Thymus (tissue), 11 donors: ENCODE results near the gene ACSS1. TPM values are rescaled to one million over a fixed set of nuclear protein-coding genes. Genes with fewer than 3 reads are reported as not detected.

Experiments used
- DNase-seq, 9 donors: peaks; one replicate each; pipeline ENCODE4 v3.0.0-alpha.2; 2013; ENCODE audit warnings: low spot score in 9 of 9, low read depth in 6 of 9, missing footprints in 1 of 9
- H3K27ac ChIP-seq, 2 donors: one replicate each; pipeline ENCODE4 v1.5.1; 2013; ENCODE audit warnings: control low read depth in 1 of 2, low read depth in 1 of 2, low read length in 1 of 2, mild to moderate bottlenecking in 1 of 2, moderate library complexity in 1 of 2
- H3K27me3 ChIP-seq, 2 donors: one replicate each; pipeline ENCODE4 v1.5.1; 2013; ENCODE audit warnings: low read length in 1 of 2; ENCODE audit not compliant: control insufficient read depth in 2 of 2, insufficient read depth in 1 of 2
- H3K36me3 ChIP-seq, 2 donors: one replicate each; pipeline ENCODE4 v1.5.1; 2013; ENCODE audit warnings: low read length in 1 of 2, mild to moderate bottlenecking in 1 of 2, moderate library complexity in 1 of 2; ENCODE audit not compliant: control insufficient read depth in 2 of 2, insufficient read depth in 2 of 2
- H3K4me1 ChIP-seq, 2 donors: one replicate each; pipeline ENCODE4 v1.5.1; 2013; ENCODE audit warnings: low read length in 2 of 2; ENCODE audit not compliant: control insufficient read depth in 2 of 2, insufficient read depth in 2 of 2
- H3K4me3 ChIP-seq, 2 donors: one replicate each; pipeline ENCODE4 v1.5.1; 2013; ENCODE audit warnings: low read length in 2 of 2, control low read depth in 1 of 2, mild to moderate bottlenecking in 1 of 2
- H3K9me3 ChIP-seq, 2 donors: one replicate each; pipeline ENCODE4 v1.5.1; 2013; ENCODE audit warnings: low read length in 1 of 2, mild to moderate bottlenecking in 1 of 2; ENCODE audit not compliant: control insufficient read depth in 2 of 2, insufficient read depth in 1 of 2
- WGBS: extraction: QIAGEN DNeasy Blood & Tissue Kit; methylation state at CpG from one replicate; pipeline ENCODE4 v1.1.7; 2013; 5-methylcytosine and 5-hydroxymethylcytosine counted together
- polyA plus RNA-seq: library from polyadenylated mRNA; stranded (reverse); fragments of 200-250 nt; gene quantifications from one replicate; pipeline ENCODE4 v1.2.3, GENCODE V29; 2013
- total RNA-seq: library from RNA; stranded (reverse); fragments of 120-200 nt; gene quantifications from one replicate; pipeline ENCODE4 v1.2.4, GENCODE V29; 2013
- donor health status: healthy.

Gene ACSS1
- total and polyA plus RNA-seq, 2 donors: 22.2 to 27.8 TPM

- H3K4me1 ChIP-seq: no peaks in the 10 kb centered on the region
- DNase-seq: no peak
- 98% methylated on average over 21 of the region's 21 CpGs for WGBS
- H3K27ac ChIP-seq: no peak overlapping the region
- no peaks in the 10 kb centered on the region for H3K9me3 ChIP-seq
- H3K27me3 ChIP-seq: no peaks in the 10 kb centered on the region
- H3K4me3 ChIP-seq: no peak overlapping the region
- H3K36me3 ChIP-seq: peaks cover 68 to 80% of the 10 kb centered on the region in 2 donors
These were observed 94.0 kb downstream of the ACSS1 start for GRCh38 chr20:24963672-24964505.

DNA sequence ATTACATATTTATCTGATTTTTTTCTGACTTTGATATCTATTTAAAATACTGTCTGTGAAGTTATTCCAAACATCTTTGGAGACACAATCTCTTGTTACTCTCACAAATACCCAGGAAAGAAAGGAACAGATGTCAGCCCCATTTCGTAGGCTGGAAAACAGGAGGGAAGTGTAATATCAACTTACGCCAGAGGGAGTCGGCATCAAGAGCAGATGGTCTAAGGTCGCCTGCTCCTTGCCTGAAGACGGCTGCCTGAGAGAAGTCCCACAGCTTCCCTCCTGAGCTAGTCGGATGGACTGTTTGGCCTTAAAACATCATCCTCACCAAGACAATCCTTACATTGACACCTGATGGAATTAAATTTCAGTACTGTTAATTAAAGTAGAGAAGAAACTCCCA is 95.4 kb downstream of the ACSS1 start:
- no peaks in the 10 kb centered on the region for H3K9me3 ChIP-seq
- H3K4me1 ChIP-seq: no peaks in the 10 kb centered on the region
- no peak overlapping the region for H3K4me3 ChIP-seq
- no peak overlapping the region for H3K27ac ChIP-seq
- peaks cover 60 to 82% of the 10 kb centered on the region in 2 donors for H3K36me3 ChIP-seq
- no peak for DNase-seq
- no peaks in the 10 kb centered on the region for H3K27me3 ChIP-seq
- WGBS: 97% methylated on average over 6 of the region's 6 CpGs

DNA sequence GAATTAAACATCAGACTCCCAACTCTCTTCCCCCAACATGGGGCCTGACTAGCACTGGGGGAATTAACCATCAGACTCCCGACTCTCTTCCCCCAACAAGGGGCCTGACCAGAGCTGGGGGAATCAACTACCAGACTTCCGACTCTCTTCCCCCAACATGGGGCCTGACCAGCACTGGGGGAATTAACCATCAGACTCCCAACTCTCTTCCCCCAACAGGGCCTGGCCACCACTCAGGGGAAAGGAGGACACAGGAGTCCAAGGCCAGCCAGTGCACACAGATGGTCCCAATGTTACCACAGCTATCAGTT is 95.8 kb downstream of the ACSS1 start:
- Histone ChIP-seq H3K9me3 (no peaks in the 10 kb centered on the region), H3K4me1 (no peaks in the 10 kb centered on the region), H3K27me3 (no peaks in the 10 kb centered on the region), H3K27ac (no peak overlapping the region), H3K36me3 (peaks cover 59 to 81% of the 10 kb centered on the region in 2 donors), H3K4me3 (no peak overlapping the region)
- no peak for DNase-seq
- over 99% methylated on average over 2 of the region's 2 CpGs for WGBS

GRCh38 chr20:24961384-24962181 is 96.4 kb downstream of the ACSS1 start:
- no peaks in the 10 kb centered on the region for H3K27me3 ChIP-seq
- H3K9me3 ChIP-seq: no peaks in the 10 kb centered on the region
- H3K4me1 ChIP-seq: no peaks in the 10 kb centered on the region
- no peak overlapping the region for H3K27ac ChIP-seq
- no peak for DNase-seq
- H3K4me3 ChIP-seq: no peak overlapping the region
- 95% methylated on average over 20 of the region's 20 CpGs for WGBS
- peaks cover 56 to 79% of the 10 kb centered on the region in 2 donors for H3K36me3 ChIP-seq

- Histone ChIP-seq H3K4me3 (no peak overlapping the region), H3K4me1 (peaks cover 0 to 2% of the 10 kb centered on the region in 2 donors), H3K36me3 (peaks cover 49 to 79% of the 10 kb centered on the region in 2 donors), H3K27me3 (no peaks in the 10 kb centered on the region), H3K27ac (no peak overlapping the region), H3K9me3 (no peaks in the 10 kb centered on the region)
- no peak for DNase-seq
- 91% methylated on average over 2 of the region's 2 CpGs for WGBS
These were observed 97.1 kb downstream of the ACSS1 start for GRCh38 chr20:24960861-24961260.

GRCh38 chr20:24960302-24960801 is 97.6 kb downstream of the ACSS1 start:
- H3K36me3 ChIP-seq: peaks cover 47 to 76% of the 10 kb centered on the region in 2 donors
- WGBS: 98% methylated on average over 10 of the region's 10 CpGs
- no peaks in the 10 kb centered on the region for H3K27me3 ChIP-seq
- no peak for DNase-seq
- peaks cover 0 to 7% of the 10 kb centered on the region in 2 donors for H3K4me1 ChIP-seq
- no peaks in the 10 kb centered on the region for H3K9me3 ChIP-seq
- peak overlapping the region in 1 of 2 donors; percentile 38 for H3K27ac ChIP-seq
- no peak overlapping the region for H3K4me3 ChIP-seq

DNA sequence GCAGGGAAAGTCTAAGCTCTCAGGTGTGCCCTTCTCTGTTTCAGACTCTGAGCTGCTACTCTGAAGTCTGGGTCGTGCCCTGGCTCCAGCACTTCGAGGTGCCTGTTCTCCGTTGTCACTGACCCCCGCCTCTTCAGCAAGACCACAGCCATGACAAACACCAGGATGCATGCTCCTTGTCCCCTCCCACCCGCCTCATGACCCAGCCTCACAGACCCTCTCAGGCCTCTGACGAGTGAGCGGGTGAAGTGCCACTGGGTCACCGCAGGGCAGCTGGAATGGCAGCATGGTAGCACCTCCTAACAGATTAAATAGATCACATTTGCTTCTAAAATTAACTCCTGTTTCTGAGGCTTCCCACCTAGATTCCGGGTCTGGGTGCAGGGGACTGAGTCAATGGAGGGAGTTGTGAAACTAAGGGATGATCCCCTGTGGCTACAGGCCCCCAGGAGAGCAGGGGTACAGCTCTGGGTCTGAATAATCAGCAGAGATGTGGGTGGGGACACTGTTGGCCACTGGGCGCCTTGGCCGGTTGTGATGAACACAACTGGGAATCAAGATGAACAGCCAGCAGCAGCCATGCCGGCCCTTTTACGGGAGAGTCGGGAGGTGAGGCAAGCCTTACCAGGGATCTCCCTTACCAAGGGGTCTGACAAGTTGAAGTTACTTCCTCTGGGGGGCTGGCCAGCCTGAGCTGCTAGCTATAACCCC is 98.2 kb downstream of the ACSS1 start:
- Histone ChIP-seq H3K27me3 (no peaks in the 10 kb centered on the region), H3K4me3 (no peak overlapping the region), H3K36me3 (peaks cover 42 to 71% of the 10 kb centered on the region in 2 donors), H3K9me3 (no peaks in the 10 kb centered on the region), H3K27ac (no peak overlapping the region), H3K4me1 (peaks cover 5 to 11% of the 10 kb centered on the region in 2 donors)
- no peak for DNase-seq
- WGBS: 95% methylated on average over 14 of the region's 14 CpGs

DNA sequence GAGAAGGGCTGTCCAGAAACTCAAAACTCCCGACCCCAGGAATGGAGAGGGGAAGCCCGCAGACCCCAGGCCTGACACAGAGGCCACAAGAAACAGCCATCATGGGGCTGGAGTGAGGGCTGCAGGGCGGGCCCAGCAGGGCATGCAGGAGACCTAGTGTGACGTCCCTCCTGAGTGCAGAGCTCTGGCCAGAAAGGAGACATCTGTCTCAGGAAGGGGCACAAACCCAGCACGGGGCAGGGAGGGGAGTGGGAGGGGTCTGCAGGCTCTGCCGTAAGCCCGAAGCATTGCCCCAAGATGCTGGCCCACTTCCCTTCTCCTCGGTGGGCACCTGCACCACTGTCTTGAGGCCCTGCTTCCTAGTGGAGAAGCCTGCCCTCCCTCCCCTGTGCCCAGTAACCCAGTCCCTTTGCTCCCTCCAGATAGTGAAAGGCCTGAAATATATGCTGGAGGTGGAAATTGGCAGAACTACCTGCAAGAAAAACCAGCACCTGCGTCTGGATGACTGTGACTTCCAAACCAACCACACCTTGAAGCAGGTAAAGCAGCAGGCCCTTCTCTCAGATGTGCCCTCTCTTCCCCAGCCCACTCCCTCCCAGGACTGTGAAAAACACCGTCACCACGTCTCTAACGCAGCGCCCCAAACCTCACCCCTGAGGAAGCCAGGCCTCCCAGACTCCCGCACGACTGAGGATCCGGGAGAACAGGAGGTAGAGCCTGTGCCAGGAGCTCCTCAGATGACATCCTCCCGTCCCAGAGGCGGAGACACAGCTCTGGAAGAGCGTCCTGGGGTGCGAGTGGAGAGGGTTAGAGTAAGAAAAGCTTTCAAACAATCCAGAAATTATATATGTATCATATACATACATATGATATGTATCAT is 99.2 kb downstream of the ACSS1 start:
- Histone ChIP-seq H3K36me3 (peaks cover 32 to 61% of the 10 kb centered on the region in 2 donors), H3K27ac (no peak overlapping the region), H3K9me3 (no peaks in the 10 kb centered on the region), H3K27me3 (no peaks in the 10 kb centered on the region), H3K4me3 (no peak overlapping the region), H3K4me1 (peaks cover 5 to 17% of the 10 kb centered on the region in 2 donors)
- WGBS: 93% methylated on average over 20 of the region's 20 CpGs
- no peak for DNase-seq
